H1 (cell line): ENCODE measurements around the gene OAS3. TPM values are rescaled to one million over a fixed set of nuclear protein-coding genes. Genes with fewer than 3 reads are reported as not detected.

Experiments
- CTCF ChIA-PET: fragments of 300-600 bp; sonication (Branson Sonifier 250); formaldehyde crosslinking; loops from one replicate; lab custom pipeline; 2021; ENCODE audit not compliant: partially characterized antibody; lab: Charles Lee
- POLR2A ChIA-PET: fragments of 300-600 bp; sonication (Branson Sonifier 250); formaldehyde crosslinking; loops from one replicate; lab custom pipeline; 2021; ENCODE audit warnings: inconsistent platforms; ENCODE audit not compliant: partially characterized antibody; lab: Charles Lee
- DNase-seq, 2 experiments: peaks; one replicate each; pipeline versions ENCODE4 v3.0.0 to v3.0.0-alpha.2; 2010 to 2022; ENCODE audit warnings: low spot score in 2 of 2, low read depth in 1 of 2, mixed read lengths in 1 of 2
- FAIRE-seq: peaks from 2 replicates; lab custom pipeline; 2011; peaks lifted over from hg19 to GRCh38; lab: Jason Lieb, UNC
- H2AFZ ChIP-seq: 2 replicates; pipeline ENCODE4 v1.8.1; 2012; ENCODE audit warnings: low read length, inconsistent platforms
- H2AK5ac ChIP-seq: 2 replicates; pipeline ENCODE4 v1.6.1; 2013; ENCODE audit warnings: low read depth, low read length
- H2BK120ac ChIP-seq: replicated peaks from 2 replicates; pipeline ENCODE3; 2013; ENCODE audit warnings: low read depth, low read length, inconsistent platforms
- H2BK12ac ChIP-seq: 2 replicates; pipeline ENCODE4 v1.6.1; 2013; ENCODE audit warnings: low read depth, low read length
- H2BK15ac ChIP-seq: 2 replicates; pipeline ENCODE4 v1.6.1; 2013; ENCODE audit warnings: low read length
- H2BK20ac ChIP-seq: 2 replicates; pipeline ENCODE4 v1.6.1; 2013; ENCODE audit warnings: low read length
- H2BK5ac ChIP-seq: 2 replicates; pipeline ENCODE4 v1.6.1; 2013; ENCODE audit warnings: low read depth, low read length
- H3K14ac ChIP-seq: 2 replicates; pipeline ENCODE4 v1.6.1; 2013; ENCODE audit warnings: inconsistent platforms; ENCODE audit not compliant: insufficient read length
- H3K18ac ChIP-seq: 2 replicates; pipeline ENCODE4 v1.6.1; 2013; ENCODE audit warnings: low read length; ENCODE audit errors: extremely low read depth
- H3K23ac ChIP-seq: 2 replicates; pipeline ENCODE4 v1.6.1; 2013; ENCODE audit warnings: inconsistent platforms; ENCODE audit not compliant: insufficient read length
- H3K23me2 ChIP-seq: 2 replicates; pipeline ENCODE4 v1.6.1; 2013; ENCODE audit warnings: low read depth, low read length
- H3K27ac ChIP-seq: 2 replicates; pipeline ENCODE4 v1.6.1; 2011; ENCODE audit warnings: low read depth, low read length, inconsistent platforms
- H3K27me3 ChIP-seq, 4 experiments: replicated peaks in 1 of 4; 1 replicate in 1 of 4; 2 replicates in 3 of 4; pipeline versions ENCODE4 v1.6.1 to v1.8.1; 2011 to 2013; ENCODE audit warnings: low read length in 3 of 4, mild to moderate bottlenecking in 3 of 4, inconsistent platforms in 2 of 4, mixed read lengths in 2 of 4, moderate library complexity in 1 of 4; ENCODE audit not compliant: control insufficient read depth in 3 of 4, insufficient read depth in 3 of 4; ENCODE audit errors: extremely low read depth in 1 of 4
- H3K36me3 ChIP-seq, 4 experiments: 2 replicates each; pipeline versions ENCODE4 v1.6.1 to v1.8.1; 2011 to 2013; ENCODE audit warnings: mild to moderate bottlenecking in 4 of 4, low read length in 3 of 4, moderate library complexity in 2 of 4, control low read depth in 1 of 4, inconsistent platforms in 1 of 4; ENCODE audit not compliant: insufficient read depth in 4 of 4, control insufficient read depth in 2 of 4
- H3K4ac ChIP-seq: replicated peaks from 2 replicates; pipeline ENCODE3; 2013; ENCODE audit warnings: low read length, low read depth, mixed read lengths, inconsistent platforms; ENCODE audit not compliant: insufficient read length
- H3K4me1 ChIP-seq, 4 experiments: replicated peaks in 1 of 4; 1 replicate in 1 of 4; 2 replicates in 3 of 4; pipeline versions ENCODE4 v1.6.1 to v1.8.1; 2011 to 2013; ENCODE audit warnings: low read length in 3 of 4, inconsistent platforms in 2 of 4, mixed read lengths in 1 of 4; ENCODE audit not compliant: insufficient read depth in 4 of 4, control insufficient read depth in 3 of 4
- H3K4me2 ChIP-seq, 2 experiments: 2 replicates each; pipeline versions ENCODE4 v1.6.1 to v1.8.1; 2011 to 2013; ENCODE audit warnings: low read depth in 2 of 2, low read length in 2 of 2, control low read depth in 1 of 2, inconsistent platforms in 1 of 2, mild to moderate bottlenecking in 1 of 2; ENCODE audit not compliant: insufficient read depth in 1 of 2
- H3K4me3 ChIP-seq, 4 experiments: fragments of 200-600, 300-600 bp in 1 of 4; sonication (generic), shearing (Covaris generic), sonication (Bioruptor Twin) in 1 of 4; 2 replicates each; pipeline versions ENCODE4 v1.5.1 to v1.8.1; 2011 to 2016; ENCODE audit warnings: low read length in 4 of 4, low read depth in 3 of 4, control low read depth in 2 of 4, inconsistent platforms in 2 of 4, mild to moderate bottlenecking in 2 of 4, mixed read lengths in 1 of 4, moderate library complexity in 1 of 4; ENCODE audit not compliant: insufficient read depth in 2 of 4; ENCODE audit errors: extremely low read depth in 1 of 4
- H3K56ac ChIP-seq: replicated peaks from 2 replicates; pipeline ENCODE3; 2013; ENCODE audit warnings: low read depth, mild to moderate bottlenecking, mixed read lengths, low read length, inconsistent platforms; ENCODE audit not compliant: insufficient read length
- H3K79me1 ChIP-seq: 2 replicates; pipeline ENCODE4 v1.6.1; 2013; ENCODE audit warnings: low read depth, low read length, control low read depth
- H3K79me2 ChIP-seq, 2 experiments: 2 replicates each; pipeline versions ENCODE4 v1.6.1 to v1.8.1; 2012 to 2013; ENCODE audit warnings: low read length in 2 of 2, mild to moderate bottlenecking in 2 of 2, inconsistent platforms in 1 of 2; ENCODE audit not compliant: insufficient read depth in 2 of 2, control insufficient read depth in 1 of 2
- H3K9ac ChIP-seq, 4 experiments: replicated peaks in 1 of 4; 1 replicate in 1 of 4; 2 replicates in 3 of 4; pipeline versions ENCODE4 v1.6.1 to v1.8.1; 2011 to 2013; ENCODE audit warnings: low read depth in 3 of 4, low read length in 3 of 4, control low read depth in 2 of 4, mild to moderate bottlenecking in 2 of 4, moderate library complexity in 2 of 4, inconsistent platforms in 1 of 4; ENCODE audit errors: extremely low read depth in 1 of 4
- H3K9me3 ChIP-seq, 2 experiments: 2 replicates each; pipeline versions ENCODE4 v1.6.1 to v1.8.1; 2012 to 2013; ENCODE audit warnings: mild to moderate bottlenecking in 2 of 2, moderate library complexity in 2 of 2, control low read depth in 1 of 2, inconsistent platforms in 1 of 2, low read depth in 1 of 2, low read length in 1 of 2, mixed read lengths in 1 of 2; ENCODE audit not compliant: insufficient read depth in 2 of 2
- H4K20me1 ChIP-seq, 2 experiments: replicated peaks in 1 of 2; 2 replicates each; pipeline versions ENCODE3 to v1.8.1; 2011 to 2013; ENCODE audit warnings: inconsistent platforms in 2 of 2, low read length in 2 of 2, mild to moderate bottlenecking in 1 of 2; ENCODE audit not compliant: insufficient read depth in 2 of 2, control insufficient read depth in 1 of 2
- H4K5ac ChIP-seq: 2 replicates; pipeline ENCODE4 v1.6.1; 2013; ENCODE audit warnings: low read length, low read depth, mixed read lengths, inconsistent platforms; ENCODE audit not compliant: insufficient read length
- H4K8ac ChIP-seq: 2 replicates; pipeline ENCODE4 v1.8.0; 2013; ENCODE audit warnings: mild to moderate bottlenecking, moderate library complexity, low read length, inconsistent platforms; ENCODE audit not compliant: insufficient read depth; ENCODE audit errors: extremely low read depth
- H4K91ac ChIP-seq: replicated peaks from 2 replicates; pipeline ENCODE3; 2013; ENCODE audit warnings: low read length, mixed read lengths, inconsistent platforms; ENCODE audit not compliant: insufficient read length
- BCL11A ChIP-seq, 2 experiments: IDR thresholded peaks; one replicate each; pipeline ENCODE4 v1.6.1; 2011; ENCODE audit warnings: low read depth in 2 of 2, low read length in 2 of 2, mild to moderate bottlenecking in 2 of 2
- CEBPB ChIP-seq: IDR thresholded peaks from 2 replicates; pipeline ENCODE4 v1.6.1; 2012; ENCODE audit warnings: low read depth, low read length
- CREB1 ChIP-seq: IDR thresholded peaks from 2 replicates; pipeline ENCODE4 v1.6.1; 2012; ENCODE audit warnings: inconsistent platforms
- CTBP2 ChIP-seq: IDR thresholded peaks from 2 replicates; pipeline ENCODE4 v1.7.0; 2011; ENCODE audit warnings: borderline replicate concordance, mild to moderate bottlenecking, moderate library complexity, mixed read lengths, low read length; ENCODE audit not compliant: insufficient read depth, insufficient read length
- HDAC2 ChIP-seq, 2 experiments: fragments of 300-600 bp in 1 of 2; sonication (generic) in 1 of 2; IDR thresholded peaks; 2 replicates each; pipeline ENCODE4 v1.6.1; 2011 to 2012; ENCODE audit warnings: low read depth in 2 of 2, low read length in 2 of 2, mild to moderate bottlenecking in 2 of 2, moderate library complexity in 2 of 2, borderline replicate concordance in 1 of 2, inconsistent platforms in 1 of 2
- KDM1A ChIP-seq: fragments of 200-600, 300-600 bp; sonication (generic); IDR thresholded peaks from 2 replicates; pipeline ENCODE4 v1.7.1; 2016; ENCODE audit warnings: mild to moderate bottlenecking, low read length, borderline replicate concordance
- NANOG ChIP-seq: IDR thresholded peaks from 2 replicates; pipeline ENCODE4 v1.6.1; 2011; ENCODE audit warnings: low read length, low read depth, mild to moderate bottlenecking, inconsistent platforms; ENCODE audit not compliant: insufficient read depth, poor library complexity, severe bottlenecking
- SP4 ChIP-seq: IDR thresholded peaks from 2 replicates; pipeline ENCODE4 v1.6.1; 2012; ENCODE audit warnings: low read length, inconsistent platforms
- TEAD4 ChIP-seq: IDR thresholded peaks from 2 replicates; pipeline ENCODE4 v1.6.1; 2012; ENCODE audit warnings: low read depth, low read length, inconsistent platforms, mixed read lengths
- WGBS, 2 experiments: shearing (Covaris generic) in 1 of 2; methylation state at CpG; one replicate each; pipeline versions ENCODE4 v1.1.6 to v1.1.7; 2013 to 2015; ENCODE audit warnings: low lambda C conversion rate in 2 of 2, mixed read lengths in 2 of 2, inconsistent platforms in 1 of 2, low coverage in 1 of 2, missing lambda C conversion rate in 1 of 2; ENCODE audit not compliant: insufficient replicate concordance in 2 of 2, insufficient coverage in 1 of 2, insufficient read length in 1 of 2; ENCODE audit errors: extremely low coverage in 1 of 2, missing lambda C conversion rate in 1 of 2; 5-methylcytosine and 5-hydroxymethylcytosine counted together
- polyA plus RNA-seq, 7 experiments: library from polyadenylated mRNA; depleted of rRNA in 3 of 7; stranded (reverse) in 5 of 7; unstranded in 2 of 7; fragments of >200 nt in 5 of 7; fragments of 200-250 nt in 2 of 7; gene quantifications; 1 replicate in 5 of 7; 2 replicates in 1 of 7; 4 replicates in 1 of 7; pipeline versions ENCODE4 v1.2.1 to v1.2.3, GENCODE V29; 2011 to 2013; ENCODE audit warnings: missing spikeins in 2 of 7, mixed read lengths in 2 of 7
- total RNA-seq: library from RNA; stranded (reverse); fragmentation: NEBNext Ultra II Directional; extraction: Animal tissue kit (Norgen Biotek cat#: 25700); gene quantifications from 2 replicates; pipeline ENCODE4 v1.2.1, GENCODE V29; 2021

The OAS3 gene
- total and polyA plus RNA-seq, 2 of the 8 experiments (the other 6 are each of a cell fraction or from before 2014, with no cell fraction given) = 0.73 to 3.7 TPM

DNA sequence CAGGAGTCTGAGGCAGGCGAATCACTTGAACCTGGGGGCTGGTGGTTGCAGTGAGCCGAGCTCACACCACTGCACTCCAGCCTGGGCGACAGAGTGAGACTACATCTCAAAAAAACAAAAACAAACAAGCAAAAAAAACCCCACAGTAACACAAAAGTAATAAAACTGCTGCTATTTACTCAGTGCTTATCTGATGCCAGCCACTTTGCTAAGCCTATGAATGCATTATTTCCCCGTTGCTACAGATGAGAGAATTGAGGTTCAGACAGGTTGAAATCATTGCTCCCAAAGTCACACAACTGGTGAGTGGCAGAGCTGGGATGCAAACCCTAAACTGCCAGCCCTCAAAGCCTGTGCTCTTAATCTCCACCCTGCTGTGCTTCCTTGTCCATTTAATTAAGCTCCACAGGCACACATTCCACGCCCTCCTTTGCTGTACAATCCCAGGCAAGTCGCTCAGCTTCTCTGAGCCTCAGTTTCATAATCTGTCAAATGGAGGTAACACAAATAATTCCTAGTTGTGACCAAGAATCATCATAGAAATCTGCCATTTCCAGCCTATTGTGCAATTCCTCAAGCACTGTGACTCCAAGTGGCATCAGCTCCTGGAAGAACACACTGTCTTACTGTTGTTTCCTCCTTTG is 5.7 kb upstream of the OAS3 start:
- WGBS, 2 experiments = 75% methylated on average over 6 of the region's 6 CpGs; no CpG with 5 or more reads in 1 of the 2 experiments
- H3K9me3 ChIP-seq = peaks cover 0 to 3% of the 10 kb centered on the region in 2 experiments; a peak in 2 of 4 replicates
- no peak overlapping the region for H2BK5ac ChIP-seq
- no peak overlapping the region for H3K14ac ChIP-seq
- H2AFZ ChIP-seq = no peak overlapping the region
- H4K5ac ChIP-seq = no peak overlapping the region
- no peaks in the 10 kb centered on the region for H3K79me1 ChIP-seq
- H2BK120ac ChIP-seq = no peak overlapping the region
- no peak overlapping the region for H3K4ac ChIP-seq
- no peaks in the 10 kb centered on the region for H3K23me2 ChIP-seq
- no peak overlapping the region for H2BK12ac ChIP-seq
- no peak overlapping the region for H2BK20ac ChIP-seq
- H3K27me3 ChIP-seq = no peaks in the 10 kb centered on the region; a peak in 1 of 7 replicates
- no peak overlapping the region; the same call in 1 of the 2 replicates for H3K18ac ChIP-seq
- ChIA-PET POLR2A (no interaction called here), CTCF (interaction anchor here (1.0 to 2.4 kb wide), 4 partner anchors 8 to 144 kb away, joined by 3 to 7 read pairs (median 6); no protein-coding TSS in a partner anchor)
- H3K56ac ChIP-seq = no peak overlapping the region
- no peak overlapping the region for H3K23ac ChIP-seq
- H3K9ac ChIP-seq = no peak overlapping the region
- TF ChIP-seq NANOG (peak; percentile 80), HDAC2 (IDR thresholded peaks at IDR 0.05; ENCODE audit: borderline replicate concordance in 1 of 2, low read depth in 2 of 2, low read length in 2 of 2) (peak in 1 of 2 experiments; percentile 93; a peak in 2 of 4 replicates), BCL11A (IDR thresholded peaks at IDR 0.05; ENCODE audit: low read depth in 2 of 2, low read length in 2 of 2) (peak; percentile 97 to 99), SP4 (no peak), CREB1 (peak; percentile 19; the same call in 1 of the 2 replicates), CEBPB (peak; percentile 6; the same call in 1 of the 2 replicates), TEAD4 (peak; percentile 97), CTBP2 (no peak), KDM1A (peak; percentile 97)
- no peak overlapping the region for H3K4me3 ChIP-seq
- no peak overlapping the region for H4K91ac ChIP-seq
- peaks cover 0 to 5% (median 0%) of the 10 kb centered on the region in 4 experiments; a peak in 2 of 7 replicates for H3K4me1 ChIP-seq
- no peak overlapping the region; a peak in 1 of 4 replicates for H3K4me2 ChIP-seq
- FAIRE-seq = peak; percentile 92
- H4K8ac ChIP-seq = no peak overlapping the region; the same call in 1 of the 2 replicates
- H4K20me1 ChIP-seq = no peaks in the 10 kb centered on the region
- no peaks in the 10 kb centered on the region for H3K79me2 ChIP-seq
- no peak overlapping the region for H2BK15ac ChIP-seq
- H3K27ac ChIP-seq = no peak overlapping the region
- DNase-seq = no peak
- no peaks in the 10 kb centered on the region for H3K36me3 ChIP-seq
- no peak overlapping the region for H2AK5ac ChIP-seq
